Measurements from ENCODE around the gene ROPN1B.
"Not testable (repeated sequence)": the region's sequence is repeated elsewhere in the genome, so short reads cannot be mapped to it uniquely, and the experiment has no call there.

Gene ROPN1B

GRCh38 chr3:125968701-125969592 is at the start of gene ROPN1B:
ROPN1B (plus strand) TSS chr3:125969178; CDS start chr3:125972055, 2,877 bp downstream.
- not testable (repeated sequence) for DNase-seq (ENCODE audit: low read depth)

- DNase-seq (ENCODE audit: low read depth) = not testable (repeated sequence)
Measured at GRCh38 chr3:125920191-125920590, 48.8 kb upstream of the ROPN1B start.

GRCh38 chr3:125920751-125921279 is 48.2 kb upstream of the ROPN1B start:
- not testable (repeated sequence) for DNase-seq (ENCODE audit: low read depth)

- DNase-seq (ENCODE audit: low read depth) = not testable (repeated sequence)
Measured at GRCh38 chr3:125921712-125922111, 47.3 kb upstream of the ROPN1B start.

- DNase-seq (ENCODE audit: low read depth) = not testable (repeated sequence)
Measured at GRCh38 chr3:125923324-125924115, 45.5 kb upstream of the ROPN1B start.

- not testable (repeated sequence) for DNase-seq (ENCODE audit: low read depth)
Measured at GRCh38 chr3:125924276-125924675, 44.7 kb upstream of the ROPN1B start.

- not testable (repeated sequence) for DNase-seq (ENCODE audit: low read depth)
Measured at GRCh38 chr3:125925727-125926126, 43.3 kb upstream of the ROPN1B start.

- not testable (repeated sequence) for DNase-seq (ENCODE audit: low read depth)
Measured at GRCh38 chr3:125928771-125929545, 40.0 kb upstream of the ROPN1B start.

GRCh38 chr3:125929765-125930164 is 39.2 kb upstream of the ROPN1B start:
- DNase-seq (ENCODE audit: low read depth) = not testable (repeated sequence)

GRCh38 chr3:125931355-125931880 is 37.6 kb upstream of the ROPN1B start:
- DNase-seq (ENCODE audit: low read depth) = not testable (repeated sequence)

GRCh38 chr3:125933397-125934173 is 35.4 kb upstream of the ROPN1B start:
- not testable (repeated sequence) for DNase-seq (ENCODE audit: low read depth)

GRCh38 chr3:125935252-125935874 is 33.6 kb upstream of the ROPN1B start:
- DNase-seq (ENCODE audit: low read depth) = not testable (repeated sequence)

GRCh38 chr3:125936210-125936815 is 32.7 kb upstream of the ROPN1B start:
- not testable (repeated sequence) for DNase-seq (ENCODE audit: low read depth)

GRCh38 chr3:125936891-125937290 is 32.1 kb upstream of the ROPN1B start:
- DNase-seq (ENCODE audit: low read depth) = not testable (repeated sequence)

- not testable (repeated sequence) for DNase-seq (ENCODE audit: low read depth)
Measured at GRCh38 chr3:125947806-125948205, 21.2 kb upstream of the ROPN1B start.

- DNase-seq (ENCODE audit: low read depth) = not testable (repeated sequence)
Measured at GRCh38 chr3:125948901-125949300, 20.1 kb upstream of the ROPN1B start.

- not testable (repeated sequence) for DNase-seq (ENCODE audit: low read depth)
Measured at GRCh38 chr3:125951176-125951575, 17.8 kb upstream of the ROPN1B start.

GRCh38 chr3:125957020-125957419 is 12.0 kb upstream of the ROPN1B start:
- not testable (repeated sequence) for DNase-seq (ENCODE audit: low read depth)

- DNase-seq (ENCODE audit: low read depth) = no peak
Measured at GRCh38 chr3:125957674-125958510, 11.1 kb upstream of the ROPN1B start.

Data from HS-27A (cell line).